Endothelial cell of umbilical vein (primary cell): Measurements from ENCODE around the gene CNTFR. TPM values are rescaled to one million over a fixed set of nuclear protein-coding genes. Genes with fewer than 3 reads are reported as not detected.

Source experiments
- BruUV-seq: library from RNA; stranded (reverse); fragments of 400-500 nt; replicated peaks from 2 replicates; lab custom pipeline; 2021; lab: Mats Ljungman, UMichigan
- CTCF ChIA-PET: fragments of 300-600, 350-600 bp; sonication (Branson Sonifier 250); formaldehyde crosslinking; loops from one replicate; lab custom pipeline; 2021; ENCODE audit warnings: antibody characterized with exemption, inconsistent platforms; lab: Charles Lee
- POLR2A ChIA-PET: fragments of 300-600, 350-600 bp; sonication (Branson Sonifier 250); formaldehyde crosslinking; loops from one replicate; lab custom pipeline; 2021; ENCODE audit warnings: antibody characterized with exemption, inconsistent platforms; lab: Charles Lee
- DNase-seq: peaks from one replicate; pipeline ENCODE4 v3.0.0-alpha.2; 2011; ENCODE audit warnings: low read depth, low spot score
- FAIRE-seq: peaks from 2 replicates; lab custom pipeline; 2011; peaks lifted over from hg19 to GRCh38; lab: Jason Lieb, UNC
- H2AFZ ChIP-seq: 2 replicates; pipeline ENCODE4 v1.6.0; 2012; ENCODE audit warnings: low read depth, low read length, control low read depth, inconsistent platforms
- H3K27ac ChIP-seq: 2 replicates; pipeline ENCODE4 v1.5.1; 2011; ENCODE audit warnings: low read depth, mild to moderate bottlenecking, control low read depth, low read length, moderate library complexity; ENCODE audit not compliant: insufficient read depth
- H3K27me3 ChIP-seq, 2 experiments: 2 replicates each; pipeline versions ENCODE4 v1.6.0 to v1.6.1; 2011; ENCODE audit warnings: low read length in 2 of 2, mixed read lengths in 1 of 2; ENCODE audit not compliant: control insufficient read depth in 2 of 2, insufficient read depth in 2 of 2
- H3K36me3 ChIP-seq, 2 experiments: 2 replicates in 1 of 2; 3 replicates in 1 of 2; pipeline ENCODE4 v1.5.1; 2011; ENCODE audit warnings: low read length in 2 of 2, mild to moderate bottlenecking in 1 of 2, moderate library complexity in 1 of 2; ENCODE audit not compliant: control insufficient read depth in 2 of 2, insufficient read depth in 2 of 2; ENCODE audit errors: extremely low read depth in 1 of 2
- H3K4me1 ChIP-seq: 3 replicates; pipeline ENCODE4 v1.5.1; 2011; ENCODE audit warnings: mild to moderate bottlenecking, low read length; ENCODE audit not compliant: control insufficient read depth, insufficient read depth; ENCODE audit errors: extremely low read depth
- H3K4me2 ChIP-seq: 2 replicates; pipeline ENCODE4 v1.6.1; 2011; ENCODE audit warnings: low read length, control low read depth, mixed read lengths; ENCODE audit not compliant: insufficient read depth
- H3K4me3 ChIP-seq, 3 experiments: fragments of 200-600 bp in 1 of 3; sonication (generic), shearing (Covaris generic) in 1 of 3; replicated peaks in 1 of 3; 2 replicates each; pipeline ENCODE4 v1.5.1; 2011 to 2016; ENCODE audit warnings: control low read depth in 3 of 3, low read length in 3 of 3, mild to moderate bottlenecking in 2 of 3, inconsistent platforms in 1 of 3, low read depth in 1 of 3, moderate library complexity in 1 of 3; ENCODE audit not compliant: insufficient read depth in 1 of 3
- H3K79me2 ChIP-seq: 2 replicates; pipeline ENCODE4 v1.6.0; 2012; ENCODE audit warnings: low read length, inconsistent platforms; ENCODE audit not compliant: control insufficient read depth, insufficient read depth
- H3K9ac ChIP-seq: replicated peaks from 2 replicates; pipeline ENCODE3; 2011; ENCODE audit warnings: low read length, control low read depth; ENCODE audit not compliant: insufficient read depth; ENCODE audit errors: extremely low read depth
- H3K9me1 ChIP-seq: replicated peaks from 3 replicates; pipeline ENCODE4 v1.6.0; 2011; ENCODE audit warnings: mild to moderate bottlenecking, low read length; ENCODE audit not compliant: control insufficient read depth, insufficient read depth; ENCODE audit errors: extremely low read depth
- H3K9me3 ChIP-seq: replicated peaks from 2 replicates; pipeline ENCODE4 v1.5.1; 2012; ENCODE audit warnings: low read length, inconsistent platforms; ENCODE audit not compliant: control insufficient read depth, insufficient read depth
- H4K20me1 ChIP-seq: replicated peaks from 2 replicates; pipeline ENCODE3; 2011; ENCODE audit warnings: mild to moderate bottlenecking, low read length; ENCODE audit not compliant: control insufficient read depth, insufficient read depth; ENCODE audit errors: extremely low read depth
- EZH2 ChIP-seq: IDR thresholded peaks from 2 replicates; pipeline ENCODE4 v1.6.1; 2012; ENCODE audit warnings: borderline replicate concordance, low read depth, mild to moderate bottlenecking, moderate library complexity, low read length, inconsistent platforms; ENCODE audit not compliant: severe bottlenecking
- MYC ChIP-seq: IDR thresholded peaks from one replicate; pipeline ENCODE4 v1.6.1; 2011; ENCODE audit warnings: mild to moderate bottlenecking, low read depth, low read length
- POLR2AphosphoS5 ChIP-seq: IDR thresholded peaks from 2 replicates; pipeline ENCODE4 v1.6.1; 2012; ENCODE audit warnings: low read depth, mild to moderate bottlenecking, control low read depth, low read length, moderate library complexity; ENCODE audit not compliant: insufficient read depth
- dilution Hi-C: fragments of 300-500 bp; cut with MboI; formaldehyde crosslinking; loops from one replicate; pipeline ENCODE4 v1.15.0; 2019; ENCODE audit warnings: low sequenced_read_pairs; ENCODE audit not compliant: extremely low pct_ligation_motif_present
- intact Hi-C: fragments of 100-400 bp; cut with micrococcal nuclease; formaldehyde crosslinking; loops from one replicate; pipeline ENCODE4 v1.10.0; 2022
- polyA plus RNA-seq, 4 experiments: library from polyadenylated mRNA; depleted of rRNA in 3 of 4; stranded (reverse) in 3 of 4; unstranded in 1 of 4; fragments of >200 nt; gene quantifications; 2 replicates each; pipeline versions ENCODE4 v1.2.1 to v1.2.3, GENCODE V29; 2011 to 2012; ENCODE audit warnings: missing spikeins in 1 of 4
- total RNA-seq: library from RNA; stranded (reverse); gene quantifications from 2 replicates; pipeline ENCODE4 v1.2.3, GENCODE V29; 2021

The CNTFR gene
- total and polyA plus RNA-seq, 2 donors (not counting 3 experiments of a cell fraction or from before 2014, with no cell fraction given) = not detected

DNA sequence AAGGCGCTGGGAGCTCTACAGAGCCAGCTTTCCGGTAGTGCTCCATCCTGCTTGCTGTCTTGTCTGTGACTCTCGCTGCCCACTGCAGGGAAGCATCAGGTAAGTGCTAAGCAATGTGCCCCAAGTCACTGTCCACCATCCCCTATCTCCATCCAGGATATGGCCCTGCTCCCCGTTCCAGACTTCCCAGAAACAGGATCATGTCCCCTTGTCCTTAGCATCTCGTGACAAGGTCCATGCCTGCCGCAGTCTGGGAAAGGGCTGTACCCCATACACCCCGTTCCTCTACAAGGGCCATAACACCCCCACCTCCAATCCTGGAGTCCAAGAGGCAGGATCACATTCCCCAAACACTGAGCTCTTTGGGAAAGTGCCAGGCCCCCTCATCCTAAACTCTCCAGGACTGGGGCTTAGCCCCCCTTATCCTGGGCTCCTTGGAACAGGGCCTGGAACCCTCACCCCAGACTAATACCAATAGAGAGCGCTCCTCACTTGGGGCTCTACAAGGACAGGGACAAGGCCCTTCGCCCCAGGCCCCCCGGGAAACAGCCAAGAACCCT is 21.8 kb upstream of the CNTFR start:
- Histone ChIP-seq H3K27me3 (no peaks in the 10 kb centered on the region), H3K9me3 (no peaks in the 10 kb centered on the region), H3K27ac (peak overlapping the region; percentile 72), H3K9ac (peak overlapping the region; percentile 93), H3K4me3 (peak overlapping the region; percentile 41 to 79 (median 77)), H3K9me1 (no peaks in the 10 kb centered on the region), H3K4me1 (peaks cover 13% of the 10 kb centered on the region), H3K36me3 (peaks cover 0 to 5% of the 10 kb centered on the region in 2 experiments), H3K79me2 (peaks cover 2% of the 10 kb centered on the region), H2AFZ (peak overlapping the region; percentile 96), H3K4me2 (peak overlapping the region; percentile 71), H4K20me1 (no peaks in the 10 kb centered on the region)
- POLR2A ChIA-PET = interaction anchor here (1.5 kb wide), 1 partner anchor 24 kb away, joined by 3 read pairs; no protein-coding TSS in a partner anchor
- CTCF ChIA-PET = interaction anchor here (1.2 to 2.0 kb wide), 2 partner anchors 9 to 22 kb away, joined by 3 to 8 read pairs; partner anchors contain the start of gene DCTN3
- no peak for FAIRE-seq
- DNase-seq = no peak
- dilution Hi-C loops = no loop called here
- intact Hi-C loops = loop anchor here (5.0 kb wide), 1 partner anchor 154 kb away; the partner anchor contains the start of genes DNAI1 and FAM219A
- TSS peak; percentile 47 for BruUV-seq
- no peak for TF ChIP-seq MYC
- TF ChIP-seq EZH2 = no peak

DNA sequence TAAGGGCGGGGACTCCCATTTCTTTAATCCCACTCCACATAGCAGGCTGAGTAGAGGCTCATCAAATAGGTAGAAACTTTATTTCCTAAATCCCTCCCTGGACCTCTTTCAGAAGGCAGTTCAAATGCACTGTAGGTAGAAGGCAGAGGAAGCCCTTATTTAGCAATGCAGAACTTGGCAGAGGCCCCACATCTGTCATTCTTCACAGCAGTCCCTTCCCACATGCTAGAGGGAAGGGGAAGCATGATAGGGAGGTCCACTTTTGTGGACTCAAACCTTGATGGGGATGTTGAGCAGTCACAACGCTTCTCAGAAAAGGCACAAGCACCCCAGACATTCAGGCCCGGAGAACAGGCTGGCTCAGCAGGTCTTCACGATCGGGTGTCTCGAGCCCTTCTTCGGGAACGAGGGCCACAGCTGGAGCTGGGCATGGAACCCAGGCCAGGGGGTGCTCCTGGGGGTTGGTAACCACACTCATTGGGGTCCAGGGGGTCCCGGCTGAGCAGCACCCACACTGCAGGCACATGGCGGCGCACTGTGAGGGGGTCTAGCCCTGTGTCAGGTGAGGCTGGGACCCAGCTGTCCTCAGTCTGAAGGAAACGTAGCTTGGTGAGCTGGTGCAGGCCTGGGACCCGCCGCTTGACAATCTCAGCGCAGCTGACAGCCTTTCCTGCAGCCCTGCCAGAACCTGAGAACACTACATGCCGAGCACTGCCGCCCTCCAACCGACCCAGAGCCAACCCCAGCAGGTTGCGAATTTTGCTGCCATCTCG is 21.1 kb upstream of the CNTFR start:
- ChIA-PET CTCF (interaction anchor here (1.2 to 2.0 kb wide), 2 partner anchors 10 to 23 kb away, joined by 3 to 8 read pairs; partner anchors contain the start of gene DCTN3), POLR2A (no interaction called here)
- H3K9me1 ChIP-seq = no peaks in the 10 kb centered on the region
- TF ChIP-seq POLR2AphosphoS5 = no peak
- TF ChIP-seq EZH2 = no peak
- no peak for TF ChIP-seq MYC
- H3K4me1 ChIP-seq = peaks cover 13% of the 10 kb centered on the region
- BruUV-seq = no TSS peak
- intact Hi-C loops (loop anchor here (5.0 kb wide), 1 partner anchor 153 kb away; the partner anchor contains the start of genes DNAI1 and FAM219A), dilution Hi-C loops (no loop called here)
- H3K4me2 ChIP-seq = no peak overlapping the region
- H3K4me3 ChIP-seq = no peak overlapping the region
- H3K79me2 ChIP-seq = peaks cover 2% of the 10 kb centered on the region
- H3K9me3 ChIP-seq = no peaks in the 10 kb centered on the region
- FAIRE-seq (no peak), DNase-seq (no peak)
- peaks cover 0 to 3% of the 10 kb centered on the region in 2 experiments for H3K27me3 ChIP-seq
- H4K20me1 ChIP-seq = no peaks in the 10 kb centered on the region
- no peak overlapping the region for H3K9ac ChIP-seq
- H3K36me3 ChIP-seq = peaks cover 0 to 2% of the 10 kb centered on the region in 2 experiments
- H2AFZ ChIP-seq = no peak overlapping the region
- H3K27ac ChIP-seq = no peak overlapping the region
